ENCODE data around the gene ACBD7.

- no peak for TF ChIP-seq POLR2AphosphoS5 (IDR thresholded peaks at IDR 0.05; ENCODE audit: low read depth, low read length)
- no peak for TF ChIP-seq SIN3A (IDR thresholded peaks at IDR 0.05; ENCODE audit: borderline replicate concordance, insufficient read depth, low read length)
- TF ChIP-seq TAF1 (IDR thresholded peaks at IDR 0.05; ENCODE audit: borderline replicate concordance, insufficient read depth, low read length) = no peak
- no peak for TF ChIP-seq REST (IDR thresholded peaks at IDR 0.05; ENCODE audit: insufficient read depth in 1 of 2, low read depth in 2 of 2, low read length in 2 of 2)
- TF ChIP-seq FOXP2 (optimal IDR thresholded peaks at IDR 0.05; ENCODE audit: borderline replicate concordance, extremely low read depth, extremely low read length, insufficient read depth) = no peak
These were observed 8.1 kb upstream of the ACBD7 start for GRCh38 chr10:15096661-15097010.

All from PFSK-1 (cell line).